K562 (cell line): Measurements from ENCODE around the gene MCL1. TPM values are rescaled to one million over a fixed set of nuclear protein-coding genes. Genes with fewer than 3 reads are reported as not detected.

ENCODE experiments used
- DEAF1 ChIP-seq: fragments of 450-650 bp; formaldehyde crosslinking; IDR thresholded peaks from 2 replicates; pipeline ENCODE4 v1.4.0; 2020; ENCODE audit warnings: mild to moderate bottlenecking, moderate library complexity
- ELK3 ChIP-seq: fragments of 450-650 bp; formaldehyde crosslinking; IDR thresholded peaks from 2 replicates; pipeline ENCODE4 v1.4.0; 2020; ENCODE audit warnings: mild to moderate bottlenecking
- GTF3C2 ChIP-seq: IDR thresholded peaks from 3 replicates; pipeline ENCODE4 v1.6.1; 2011; ENCODE audit warnings: borderline replicate concordance, mild to moderate bottlenecking, moderate library complexity; ENCODE audit not compliant: insufficient read length; ENCODE audit errors: extremely low read depth
- NCOA2 ChIP-seq, 2 experiments: fragments of 450-650 bp; IDR thresholded peaks; 2 replicates each; pipeline ENCODE4 v1.6.1; 2018; ENCODE audit warnings: mild to moderate bottlenecking in 2 of 2, moderate library complexity in 1 of 2; ENCODE audit not compliant: partially characterized antibody in 2 of 2
- NR2C2 ChIP-seq, 2 experiments: fragments of 200-800 bp in 1 of 2; sonication (Bioruptor generic) in 1 of 2; sonication (generic) in 1 of 2; formaldehyde crosslinking in 1 of 2; IDR thresholded peaks; 2 replicates each; pipeline versions ENCODE4 v1.6.1 to v1.8.0; 2016 to 2022; ENCODE audit warnings: mild to moderate bottlenecking in 1 of 2, missing compliant biosample characterization in 1 of 2, missing genetic modification characterization in 1 of 2, missing genetic modification reagents in 1 of 2
- RNF2 ChIP-seq: sonication (generic); IDR thresholded peaks from 2 replicates; pipeline ENCODE4 v1.6.1; 2016
- ZBED1 ChIP-seq: IDR thresholded peaks from 2 replicates; pipeline ENCODE4 v1.6.1; 2014
- ZNF143 ChIP-seq: sonication (generic); formaldehyde crosslinking; IDR thresholded peaks from 2 replicates; pipeline ENCODE4 v1.9.0; 2022; ENCODE audit warnings: mild to moderate bottlenecking, missing genetic modification reagents
- ZNF318 ChIP-seq, 2 experiments: fragments of 450-650 bp; IDR thresholded peaks; 2 replicates each; pipeline ENCODE4 v1.6.1; 2016; ENCODE audit warnings: mild to moderate bottlenecking in 2 of 2, borderline replicate concordance in 1 of 2, low read depth in 1 of 2, moderate library complexity in 1 of 2
- ZNF717 ChIP-seq: fragments of 250-450 bp; sonication (Bioruptor Pico); IDR thresholded peaks from 2 replicates; pipeline ENCODE4 v1.5.0; 2021
- ZNF75A ChIP-seq: fragments of 450-650 bp; formaldehyde crosslinking; IDR thresholded peaks from 2 replicates; pipeline ENCODE4 v1.4.0; 2020; ENCODE audit warnings: mild to moderate bottlenecking
- ZSCAN29 ChIP-seq: fragments of 450-650 bp; IDR thresholded peaks from 2 replicates; pipeline ENCODE4 v1.6.1; 2017
- polyA plus RNA-seq, 8 experiments: library from polyadenylated mRNA; depleted of rRNA in 4 of 8; stranded (reverse) in 5 of 8; unstranded in 3 of 8; fragments of >200 nt; fragmentation: Nextera tagmentation in 2 of 8; fragmentation: Illumina TruSeq in 1 of 8; extraction: Ambion mirVana in 2 of 8; extraction: Trizol in 1 of 8; gene quantifications; 2 replicates each; pipeline versions ENCODE4 v1.2.1 to v1.2.3, GENCODE V29; 2011 to 2014; ENCODE audit warnings: inconsistent platforms in 1 of 8, missing spikeins in 1 of 8
- total RNA-seq, 7 experiments: library from RNA; depleted of rRNA in 6 of 7; stranded (reverse); fragments of >200 nt in 6 of 7; fragmentation: Illumina TruSeq in 2 of 7; extraction: Trizol in 2 of 7; gene quantifications; 2 replicates each; pipeline versions ENCODE4 v1.2.1 to v1.2.3, GENCODE V29; 2011 to 2021; ENCODE audit warnings: low replicate concordance in 1 of 7

MCL1 gene
- total and polyA plus RNA-seq, 9 of the 15 experiments (the other 6 are each of a cell fraction or from before 2014, with no cell fraction given): 27.1 to 224 (median 138) TPM

- TF ChIP-seq ELK3: no peak
- TF ChIP-seq ZBED1: no peak
- TF ChIP-seq ZNF318 (IDR thresholded peaks at IDR 0.05; ENCODE audit: borderline replicate concordance in 1 of 2, low read depth in 1 of 2): peak in 1 of 2 experiments; percentile 81; a peak in 2 of 4 replicates
- TF ChIP-seq RNF2: no peak
- peak; percentile 38 for TF ChIP-seq GTF3C2
- TF ChIP-seq ZSCAN29: no peak
- no peak for TF ChIP-seq DEAF1 (CRISPR knock-in tag)
- no peak for TF ChIP-seq ZNF717 (CRISPR knock-in tag)
- no peak for TF ChIP-seq NR2C2 (CRISPR knock-in tag; IDR thresholded peaks at IDR 0.05)
- peak; percentile 62 for TF ChIP-seq NR2C2 (tag; IDR thresholded peaks at IDR 0.05)
- TF ChIP-seq ZNF75A (CRISPR knock-in tag): no peak
- no peak for TF ChIP-seq NCOA2 (IDR thresholded peaks at IDR 0.05; ENCODE audit: partially characterized antibody in 2 of 2)
- no peak for TF ChIP-seq ZNF143 (CRISPR knock-in tag)
Measured at GRCh38 chr1:150615346-150616201, 36.2 kb upstream of the MCL1 start (continued).
